NT2/D1 (cell line): ENCODE measurements around the gene KRT78.

Source experiments
- SUZ12 ChIP-seq: IDR thresholded peaks from 2 replicates; pipeline ENCODE4 v1.6.1; 2011; ENCODE audit not compliant: insufficient read length, insufficient read depth; ENCODE audit errors: extremely low read depth
- ZNF274 ChIP-seq: IDR thresholded peaks from 2 replicates; pipeline ENCODE4 v1.6.1; 2011; ENCODE audit warnings: mild to moderate bottlenecking, low read depth, low read length

- TF ChIP-seq ZNF274 = no peak
- TF ChIP-seq SUZ12 = no peak
Measured at GRCh38 chr12:52862023-52862422, 13.2 kb upstream of the KRT78 start.
